Measurements from ENCODE around the gene CMTR1. TPM values are rescaled to one million over a fixed set of nuclear protein-coding genes. Genes with fewer than 3 reads are reported as not detected.
A peak's percentile ranks its signal among the peaks of the same experiment; 100 is the strongest.

The CMTR1 gene
- total and polyA plus RNA-seq, 2 of the 13 experiments (the other 11 are each of a cell fraction or from before 2014, with no cell fraction given) = 19.7 to 55.2 TPM

GRCh38 chr6:37514321-37514771, 81.3 kb downstream of the CMTR1 start:
- H3K9ac ChIP-seq (ENCODE audit: insufficient read depth, low read depth, low read length) = no peak overlapping the region
- ChIA-PET POLR2A (no interaction called here), CTCF (ENCODE audit: low intra/inter-chr PET ratio, low total read pairs) (no interaction called here)
- H2AFZ ChIP-seq (ENCODE audit: low read length) = no peak overlapping the region
- H3K36me3 ChIP-seq (replicated peaks in 1 of 2; ENCODE audit: control insufficient read depth in 1 of 2, insufficient read depth in 2 of 2, low read length in 2 of 2) = no peaks in the 10 kb centered on the region
- no peak overlapping the region for H3K27ac ChIP-seq (ENCODE audit: extremely low read length, insufficient read depth, low read length)
- ATAC-seq (no peak), FAIRE-seq (no peak), DNase-seq (ENCODE audit: low spot score) (no peak)
- no peaks in the 10 kb centered on the region for H3K9me3 ChIP-seq (ENCODE audit: low read length)
- H3K4me2 ChIP-seq (ENCODE audit: low read depth, low read length) = no peak overlapping the region
- no peak for TF ChIP-seq MYPOP (CRISPR knock-in tag; IDR thresholded peaks at IDR 0.05)
- no peak for TF ChIP-seq ZNF766 (CRISPR knock-in tag; IDR thresholded peaks at IDR 0.05; ENCODE audit: borderline replicate concordance)
- no peak for TF ChIP-seq TMF1 (CRISPR knock-in tag; IDR thresholded peaks at IDR 0.05; ENCODE audit: low read depth)
- TF ChIP-seq PAF1 (CRISPR knock-in tag; IDR thresholded peaks at IDR 0.05) = no peak
- TF ChIP-seq ZFP36 (IDR thresholded peaks at IDR 0.05; ENCODE audit: borderline replicate concordance, low read depth, low read length, partially characterized antibody) = peak; percentile 38
- no peak for TF ChIP-seq ARNT2 (CRISPR knock-in tag; IDR thresholded peaks at IDR 0.05; ENCODE audit: low read depth)
- TF ChIP-seq ZNF570 (CRISPR knock-in tag; IDR thresholded peaks at IDR 0.05; ENCODE audit: borderline replicate concordance) = no peak
- TF ChIP-seq SOX5 (CRISPR knock-in tag; IDR thresholded peaks at IDR 0.05; ENCODE audit: borderline replicate concordance) = no peak
- peak; percentile 91 for TF ChIP-seq ZNF768 (CRISPR knock-in tag; IDR thresholded peaks at IDR 0.05)
- no peak for TF ChIP-seq RCOR2 (CRISPR knock-in tag; IDR thresholded peaks at IDR 0.05)
- TF ChIP-seq ZMYM3 (CRISPR knock-in tag; IDR thresholded peaks at IDR 0.05) = 0 out of 2 replicates have a peak, but pooled peaks have one; percentile 22
- TF ChIP-seq ZNF567 (CRISPR knock-in tag; IDR thresholded peaks at IDR 0.05; ENCODE audit: borderline replicate concordance) = no peak
- TF ChIP-seq ZNF687 (CRISPR knock-in tag; IDR thresholded peaks at IDR 0.05) = no peak
- no TSS peak for BruUV-seq (replicated peaks)
- peaks cover 4 to 56% of the 10 kb centered on the region in 2 experiments for H3K27me3 ChIP-seq (ENCODE audit: control insufficient read depth in 1 of 2, insufficient read depth in 2 of 2, low read length in 2 of 2)
- no peaks in the 10 kb centered on the region for H4K20me1 ChIP-seq (ENCODE audit: insufficient read depth, low read length)
- intact Hi-C loops (cut with micrococcal nuclease; ENCODE audit: unreplicated experiment) (no loop called here), in situ Hi-C loops (cut with HindIII; ENCODE audit: extremely low pct_ligation_motif_present, low pct_unique_long_range_greater_than_20kb) (no loop called here)
- H3K4me3 ChIP-seq (replicated peaks in 1 of 3; ENCODE audit: insufficient read depth in 1 of 3, low read depth in 2 of 3, low read length in 3 of 3) = no peak overlapping the region
- H3K4me1 ChIP-seq (ENCODE audit: insufficient read depth, low read length) = peaks cover 30% of the 10 kb centered on the region
- WGBS (ENCODE audit: low lambda C conversion rate) = 41% methylated on average over 5 of the region's 5 CpGs
- no peaks in the 10 kb centered on the region for H3K79me2 ChIP-seq (ENCODE audit: insufficient read depth, low read length)

All from HepG2 (cell line).